ENCODE measurements around the gene CCDC27. TPM values are rescaled to one million over a fixed set of nuclear protein-coding genes. Genes with fewer than 3 reads are reported as not detected.

CCDC27 gene
- total RNA-seq, 1 experiment from 2014 or later, result not detected

- no peak overlapping the region for H3K4me3 ChIP-seq
- DNase-seq, result no peak
- no peaks in the 10 kb centered on the region for H3K36me3 ChIP-seq (ENCODE audit: low read depth)
- no peaks in the 10 kb centered on the region for H3K9me3 ChIP-seq (ENCODE audit: insufficient read depth, low read depth)
- POLR2A ChIA-PET (ENCODE audit: unreplicated experiment), result interaction anchor here (0.5 kb wide), 1 partner anchor 11 kb away, joined by 3 read pairs; no protein-coding TSS in a partner anchor
- intact Hi-C loops (cut with micrococcal nuclease; ENCODE audit: unreplicated experiment), result no loop called here
- peaks cover 1% of the 10 kb centered on the region for H3K4me1 ChIP-seq (replicated peaks; ENCODE audit: insufficient read depth)
- peaks cover 60% of the 10 kb centered on the region for H3K27me3 ChIP-seq (ENCODE audit: insufficient read depth, low read depth)
- no peak overlapping the region for H3K4me2 ChIP-seq
- 0 out of 2 replicates have a peak, but pooled peaks cover 3% of the 10 kb centered on the region for H4K20me1 ChIP-seq (ENCODE audit: insufficient read depth)
- H3K27ac ChIP-seq, result no peak overlapping the region
- no peaks in the 10 kb centered on the region; the same call in 1 of the 2 replicates for H3F3A ChIP-seq (ENCODE audit: insufficient read depth, low read depth)
- CTCF ChIA-PET, result no interaction called here
- no peak overlapping the region for H2AFZ ChIP-seq
- TF ChIP-seq, protein P1, sequence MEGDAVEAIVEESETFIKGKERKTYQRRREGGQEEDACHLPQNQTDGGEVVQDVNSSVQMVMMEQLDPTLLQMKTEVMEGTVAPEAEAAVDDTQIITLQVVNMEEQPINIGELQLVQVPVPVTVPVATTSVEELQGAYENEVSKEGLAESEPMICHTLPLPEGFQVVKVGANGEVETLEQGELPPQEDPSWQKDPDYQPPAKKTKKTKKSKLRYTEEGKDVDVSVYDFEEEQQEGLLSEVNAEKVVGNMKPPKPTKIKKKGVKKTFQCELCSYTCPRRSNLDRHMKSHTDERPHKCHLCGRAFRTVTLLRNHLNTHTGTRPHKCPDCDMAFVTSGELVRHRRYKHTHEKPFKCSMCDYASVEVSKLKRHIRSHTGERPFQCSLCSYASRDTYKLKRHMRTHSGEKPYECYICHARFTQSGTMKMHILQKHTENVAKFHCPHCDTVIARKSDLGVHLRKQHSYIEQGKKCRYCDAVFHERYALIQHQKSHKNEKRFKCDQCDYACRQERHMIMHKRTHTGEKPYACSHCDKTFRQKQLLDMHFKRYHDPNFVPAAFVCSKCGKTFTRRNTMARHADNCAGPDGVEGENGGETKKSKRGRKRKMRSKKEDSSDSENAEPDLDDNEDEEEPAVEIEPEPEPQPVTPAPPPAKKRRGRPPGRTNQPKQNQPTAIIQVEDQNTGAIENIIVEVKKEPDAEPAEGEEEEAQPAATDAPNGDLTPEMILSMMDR (conservative IDR thresholded peaks at IDR 0.05), result no peak
- TF ChIP-seq EZH2 (IDR thresholded peaks at IDR 0.05; ENCODE audit: low read depth), result no peak
- no peaks in the 10 kb centered on the region for H3K79me2 ChIP-seq (ENCODE audit: low read depth)
- BruUV-seq (replicated peaks), result no TSS peak
- H3K9me2 ChIP-seq (ENCODE audit: insufficient read depth), result no peaks in the 10 kb centered on the region
Observed at GRCh38 chr1:3714814-3715213, 37.4 kb upstream of the CCDC27 start.

- ChIA-PET POLR2A (ENCODE audit: unreplicated experiment) (no interaction called here), CTCF (no interaction called here)
- Histone ChIP-seq H3K27me3 (ENCODE audit: insufficient read depth, low read depth) (peaks cover 52% of the 10 kb centered on the region), H3K4me1 (replicated peaks; ENCODE audit: insufficient read depth) (no peaks in the 10 kb centered on the region), H3F3A (ENCODE audit: insufficient read depth, low read depth) (no peaks in the 10 kb centered on the region; the same call in 1 of the 2 replicates), H3K79me2 (ENCODE audit: low read depth) (no peaks in the 10 kb centered on the region), H3K4me2 (no peak overlapping the region), H3K9me3 (ENCODE audit: insufficient read depth, low read depth) (no peaks in the 10 kb centered on the region), H3K9me2 (ENCODE audit: insufficient read depth) (no peaks in the 10 kb centered on the region), H3K36me3 (ENCODE audit: low read depth) (no peaks in the 10 kb centered on the region), H3K4me3 (no peak overlapping the region), H3K27ac (no peak overlapping the region), H2AFZ (no peak overlapping the region), H4K20me1 (ENCODE audit: insufficient read depth) (0 out of 2 replicates have a peak, but pooled peaks cover 3% of the 10 kb centered on the region)
- TF ChIP-seq, protein P1 (conservative IDR thresholded peaks at IDR 0.05), result no peak
- TF ChIP-seq EZH2 (IDR thresholded peaks at IDR 0.05; ENCODE audit: low read depth), result no peak
- intact Hi-C loops (cut with micrococcal nuclease; ENCODE audit: unreplicated experiment), result no loop called here
- no peak for DNase-seq
- BruUV-seq (replicated peaks), result no TSS peak
Observed at GRCh38 chr1:3716351-3716750, 35.9 kb upstream of the CCDC27 start.

DNA sequence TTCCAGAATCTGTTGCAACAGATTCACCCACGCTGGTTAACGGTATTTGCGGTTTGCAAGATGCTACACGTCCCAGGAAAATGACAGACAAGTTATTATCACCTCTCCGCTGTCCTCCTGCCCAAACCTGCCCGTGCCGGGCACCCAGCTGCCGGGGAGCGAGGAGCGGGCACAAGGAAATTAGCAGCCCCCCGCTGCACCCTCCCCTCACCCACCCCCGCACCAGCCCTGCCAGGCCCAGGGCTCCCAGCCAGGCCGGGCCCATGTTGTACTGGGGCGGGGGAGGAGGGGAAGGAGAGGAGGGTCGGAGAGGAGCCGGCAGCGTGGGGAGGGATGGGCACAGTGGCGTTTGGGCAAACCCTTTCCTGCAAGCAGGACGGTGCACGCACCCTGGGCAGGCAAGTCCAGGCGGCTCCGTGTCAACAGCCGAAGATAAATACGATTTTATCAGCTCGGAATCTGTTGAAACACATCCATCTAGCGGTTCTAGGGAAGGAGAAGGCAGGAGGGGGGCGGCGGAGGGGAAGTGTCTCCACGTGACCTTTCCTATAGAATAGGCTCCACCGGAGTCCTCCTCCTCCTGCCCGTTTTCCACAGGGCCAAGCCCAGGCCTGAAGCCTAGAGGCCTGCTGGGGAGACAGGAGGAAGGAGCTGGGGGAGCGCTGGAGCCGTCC, 35.1 kb upstream of the CCDC27 start:
- no peak overlapping the region for H3K27ac ChIP-seq
- no peak for DNase-seq
- intact Hi-C loops (cut with micrococcal nuclease; ENCODE audit: unreplicated experiment), result no loop called here
- H3F3A ChIP-seq (ENCODE audit: insufficient read depth, low read depth), result no peaks in the 10 kb centered on the region
- no peaks in the 10 kb centered on the region for H3K4me1 ChIP-seq (replicated peaks; ENCODE audit: insufficient read depth)
- BruUV-seq (replicated peaks), result no TSS peak
- H3K79me2 ChIP-seq (ENCODE audit: low read depth), result no peaks in the 10 kb centered on the region
- H3K36me3 ChIP-seq (ENCODE audit: low read depth), result no peaks in the 10 kb centered on the region
- 0 out of 2 replicates have a peak, but pooled peaks cover 3% of the 10 kb centered on the region for H4K20me1 ChIP-seq (ENCODE audit: insufficient read depth)
- H2AFZ ChIP-seq, result no peak overlapping the region
- POLR2A ChIA-PET (ENCODE audit: unreplicated experiment), result no interaction called here
- CTCF ChIA-PET, result interaction anchor here (0.6 to 1.0 kb wide), 3 partner anchors 21 to 264 kb away, joined by 4 to 8 read pairs (median 7); no protein-coding TSS in a partner anchor
- no peak overlapping the region for H3K4me2 ChIP-seq
- no peak overlapping the region for H3K4me3 ChIP-seq
- H3K27me3 ChIP-seq (ENCODE audit: insufficient read depth, low read depth), result peaks cover 51% of the 10 kb centered on the region
- TF ChIP-seq, protein P1 (conservative IDR thresholded peaks at IDR 0.05), result no peak
- TF ChIP-seq EZH2 (IDR thresholded peaks at IDR 0.05; ENCODE audit: low read depth), result no peak
- H3K9me3 ChIP-seq (ENCODE audit: insufficient read depth, low read depth), result no peaks in the 10 kb centered on the region
- H3K9me2 ChIP-seq (ENCODE audit: insufficient read depth), result no peaks in the 10 kb centered on the region

Data from PC-9 (cell line).